Kidney epithelial cell (primary cell): ENCODE data around the gene ANGPT4. TPM values are rescaled to one million over a fixed set of nuclear protein-coding genes. Genes with fewer than 3 reads are reported as not detected.

Experiments used
- DNase-seq: peaks from one replicate; pipeline ENCODE4 v3.0.0-alpha.2; 2010; ENCODE audit warnings: low read depth
- H3K27me3 ChIP-seq: 2 replicates; pipeline ENCODE4 v1.6.0; 2011; ENCODE audit warnings: low read length; ENCODE audit not compliant: control insufficient read depth, insufficient read depth
- H3K36me3 ChIP-seq: 2 replicates; pipeline ENCODE4 v1.5.1; 2011; ENCODE audit warnings: low read length; ENCODE audit not compliant: control insufficient read depth, insufficient read depth
- H3K4me3 ChIP-seq: 2 replicates; pipeline ENCODE4 v1.5.1; 2011; ENCODE audit warnings: low read depth, mild to moderate bottlenecking, control low read depth, low read length
- CTCF ChIP-seq: IDR thresholded peaks from 2 replicates; pipeline ENCODE4 v1.5.1; 2011; ENCODE audit warnings: mild to moderate bottlenecking, moderate library complexity, low read length, control low read depth, inconsistent platforms; ENCODE audit not compliant: insufficient read depth, poor library complexity, severe bottlenecking
- total RNA-seq: library from RNA; depleted of rRNA; stranded (reverse); fragments of >200 nt; gene quantifications from 2 replicates; pipeline ENCODE4 v1.2.3, GENCODE V29; 2015

The ANGPT4 gene
- total RNA-seq, 1 donor from 2014 or later: not detected

- Histone ChIP-seq H3K4me3 (no peak overlapping the region), H3K27me3 (no peaks in the 10 kb centered on the region), H3K36me3 (no peaks in the 10 kb centered on the region)
- TF ChIP-seq CTCF: no peak
- no peak for DNase-seq
These were observed 29.7 kb upstream of the ANGPT4 start for GRCh38 chr20:945841-946240.

- no peak overlapping the region for H3K4me3 ChIP-seq
- TF ChIP-seq CTCF: no peak
- H3K36me3 ChIP-seq: no peaks in the 10 kb centered on the region
- H3K27me3 ChIP-seq: no peaks in the 10 kb centered on the region
- DNase-seq: no peak
These were observed 28.8 kb upstream of the ANGPT4 start for GRCh38 chr20:944774-945410.

GRCh38 chr20:944148-944547 lies 28.0 kb upstream of the ANGPT4 start:
- Histone ChIP-seq H3K4me3 (no peak overlapping the region), H3K27me3 (no peaks in the 10 kb centered on the region), H3K36me3 (no peaks in the 10 kb centered on the region)
- DNase-seq: no peak
- TF ChIP-seq CTCF: no peak

DNA sequence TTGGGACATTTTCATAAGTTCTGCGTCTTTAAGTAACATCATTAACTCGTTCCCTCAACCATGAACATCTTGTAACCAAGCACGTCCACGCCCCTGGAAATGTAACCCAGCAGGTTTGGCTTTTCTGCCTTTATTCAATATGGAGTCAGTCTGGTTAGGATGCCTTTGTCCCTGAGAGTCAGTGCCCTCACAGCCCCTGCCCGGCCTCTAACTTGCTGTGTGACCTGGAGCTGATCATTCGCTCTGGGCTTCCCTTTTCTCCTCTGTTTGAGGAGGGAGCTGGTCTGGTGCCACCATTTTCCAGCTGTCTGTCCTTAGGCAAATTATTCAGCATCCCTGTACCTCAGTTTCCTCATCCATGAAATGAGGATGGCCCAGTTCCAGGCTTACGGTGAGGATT lies 26.5 kb upstream of the ANGPT4 start:
- no peak overlapping the region for H3K4me3 ChIP-seq
- no peak for DNase-seq

GRCh38 chr20:940926-941325 lies 24.8 kb upstream of the ANGPT4 start:
- no peak for DNase-seq

More for the DNA sequence above, 26.5 kb upstream of the ANGPT4 start:
- H3K27me3 ChIP-seq: no peaks in the 10 kb centered on the region
- no peaks in the 10 kb centered on the region for H3K36me3 ChIP-seq
- TF ChIP-seq CTCF: no peak

More at GRCh38 chr20:940926-941325, 24.8 kb upstream of the ANGPT4 start:
- Histone ChIP-seq H3K36me3 (no peaks in the 10 kb centered on the region), H3K4me3 (no peak overlapping the region), H3K27me3 (no peaks in the 10 kb centered on the region)
- TF ChIP-seq CTCF: no peak
